Forelimb muscle (tissue), 1 donor: ENCODE measurements around the gene MS4A3. TPM values are rescaled to one million over a fixed set of nuclear protein-coding genes. Genes with fewer than 3 reads are reported as not detected.
"Not testable (repeated sequence)": the region's sequence is repeated elsewhere in the genome, so short reads cannot be mapped to it uniquely, and the experiment has no call there.

Source experiments
- DNase-seq: peaks from one replicate; pipeline ENCODE4 v3.0.0-alpha.2; 2013; ENCODE audit warnings: low read depth
- polyA plus RNA-seq: library from polyadenylated mRNA; unstranded; fragments of 120-200 nt; gene quantifications from one replicate; pipeline ENCODE4 v1.2.1, GENCODE V29; 2013; ENCODE audit not compliant: insufficient read length

The MS4A3 gene
- polyA plus RNA-seq, result 0.80 TPM

GRCh38 chr11:60056349-60056969, at the start of gene MS4A3:
Gene MS4A3, plus strand, starts transcription at chr11:60056665. Its CDS starts 4,496 bp downstream, at chr11:60061161.
- no peak for DNase-seq

- no peak for DNase-seq
Observed at GRCh38 chr11:60016881-60017280, 39.6 kb upstream of the MS4A3 start, which contains the start of gene OOSP4B. Gene OOSP4B, plus strand, starts transcription at chr11:60017181.

- no peak for DNase-seq
Observed at GRCh38 chr11:60018058-60018457, 38.4 kb upstream of the MS4A3 start.

- not testable (repeated sequence) for DNase-seq
Observed at GRCh38 chr11:60020376-60020775, 36.1 kb upstream of the MS4A3 start.

- DNase-seq, result no peak
Observed at GRCh38 chr11:60029015-60029632, 27.3 kb upstream of the MS4A3 start.

- DNase-seq, result no peak
Observed at GRCh38 chr11:60040109-60040508, 16.4 kb upstream of the MS4A3 start, which contains the start of gene OOSP2. Gene OOSP2, plus strand, starts transcription at chr11:60040409. Its CDS starts 51 bp downstream, at chr11:60040460.

GRCh38 chr11:60050422-60050821, 6.0 kb upstream of the MS4A3 start:
- DNase-seq, result not testable (repeated sequence)

- not testable (repeated sequence) for DNase-seq
Observed at GRCh38 chr11:60050839-60051238, 5.6 kb upstream of the MS4A3 start.

- no peak for DNase-seq
Observed at GRCh38 chr11:60059052-60059451, 2.6 kb downstream of the MS4A3 start.

GRCh38 chr11:60059521-60060240, 3.2 kb downstream of the MS4A3 start:
- DNase-seq, result no peak

- no peak for DNase-seq
Observed at GRCh38 chr11:60064111-60064510, 7.6 kb downstream of the MS4A3 start.

GRCh38 chr11:60065801-60066200, 9.3 kb downstream of the MS4A3 start:
- DNase-seq, result no peak

GRCh38 chr11:60069450-60069849, 13.0 kb downstream of the MS4A3 start:
- no peak for DNase-seq

GRCh38 chr11:60071644-60072043, 15.2 kb downstream of the MS4A3 start:
- DNase-seq, result not testable (repeated sequence)

- DNase-seq, result no peak
Observed at GRCh38 chr11:60077216-60077817, 20.9 kb downstream of the MS4A3 start.

- DNase-seq, result no peak
Observed at GRCh38 chr11:60077981-60078380, 21.5 kb downstream of the MS4A3 start.

GRCh38 chr11:60078745-60079144, 22.3 kb downstream of the MS4A3 start:
- no peak for DNase-seq

- no peak for DNase-seq
Observed at GRCh38 chr11:60080535-60080934, 24.1 kb downstream of the MS4A3 start.

- no peak for DNase-seq
Observed at GRCh38 chr11:60084631-60085273, 28.3 kb downstream of the MS4A3 start.

GRCh38 chr11:60085909-60086308, 29.4 kb downstream of the MS4A3 start:
- no peak for DNase-seq

GRCh38 chr11:60087239-60087638, 30.8 kb downstream of the MS4A3 start:
- DNase-seq, result no peak

- DNase-seq, result no peak
Observed at GRCh38 chr11:60088364-60088763, 31.9 kb downstream of the MS4A3 start, which contains the start of gene MS4A2. Gene MS4A2, plus strand, starts transcription at chr11:60088664. Its CDS starts 102 bp downstream, at chr11:60088766.
